ENCODE data around the gene ZNF202.

GRCh38 chr11:123674297-123674696 is 67.2 kb downstream of the ZNF202 start:
- TF ChIP-seq POLR2A (IDR thresholded peaks at IDR 0.05): no peak
- no peak for TF ChIP-seq CTCF (IDR thresholded peaks at IDR 0.05)
